ENCODE measurements around the gene PAGR1. TPM values are rescaled to one million over a fixed set of nuclear protein-coding genes. Genes with fewer than 3 reads are reported as not detected.
"Not testable (repeated sequence)": the region's sequence is repeated elsewhere in the genome, so short reads cannot be mapped to it uniquely, and the experiment has no call there.

The PAGR1 gene
- polyA plus RNA-seq, 4 donors = 36.9 to 46.0 (median 43.1) TPM

DNA sequence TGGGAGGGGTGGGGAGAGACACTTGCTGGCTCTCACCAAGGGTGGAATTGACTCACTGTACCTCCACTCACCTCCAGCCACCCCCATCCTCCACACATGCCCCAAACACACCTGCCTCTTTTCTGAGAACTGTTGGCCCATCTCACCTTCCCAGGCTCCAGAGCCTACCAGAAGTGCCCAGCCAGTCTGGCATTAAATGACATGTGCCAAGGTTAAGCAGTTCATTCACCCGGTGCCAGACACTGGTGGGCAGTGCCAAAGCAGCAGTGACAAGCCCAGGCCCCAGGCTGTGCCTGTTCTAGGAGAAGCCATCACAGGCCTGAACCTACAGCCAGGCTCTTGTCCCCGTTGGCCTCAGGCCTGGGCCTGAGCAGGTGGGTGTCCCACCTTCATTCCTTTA lies 15.5 kb downstream of the PAGR1 start:
- FAIRE-seq (no peak), DNase-seq (no peak)
- Histone ChIP-seq H3K27me3 (ENCODE audit: control insufficient read depth in 3 of 3, insufficient read depth in 3 of 3, low read length in 3 of 3) (no peaks in the 10 kb centered on the region), H3K27ac (ENCODE audit: low read depth in 1 of 3, low read length in 2 of 3) (no peak overlapping the region), H3K4me1 (ENCODE audit: control insufficient read depth in 3 of 3, insufficient read depth in 2 of 3, low read depth in 1 of 3, low read length in 2 of 3) (peaks cover 5 to 35% (median 6%) of the 10 kb centered on the region in 3 donors), H3K4me3 (ENCODE audit: low read depth in 1 of 3, low read length in 3 of 3) (no peak overlapping the region), H3K9me3 (ENCODE audit: control insufficient read depth in 2 of 2, insufficient read depth in 1 of 2, low read depth in 1 of 2, low read length in 1 of 2) (no peaks in the 10 kb centered on the region), H3K36me3 (ENCODE audit: control insufficient read depth in 3 of 3, insufficient read depth in 2 of 3, low read depth in 1 of 3, low read length in 3 of 3) (peaks cover 14 to 66% (median 17%) of the 10 kb centered on the region in 3 donors)
- WGBS, 3 donors = 57 to 76% (median 70%) methylated on average over 2 of the region's 2 CpGs

- 94 to 99% (median 95%) methylated on average over 4 of the region's 4 CpGs for WGBS, 3 donors
- H3K4me3 ChIP-seq (ENCODE audit: low read depth in 1 of 3, low read length in 3 of 3); H3K27ac ChIP-seq (ENCODE audit: low read depth in 1 of 3, low read length in 2 of 3); FAIRE-seq; DNase-seq; H3K9me3 ChIP-seq (ENCODE audit: control insufficient read depth in 2 of 2, insufficient read depth in 1 of 2, low read depth in 1 of 2, low read length in 1 of 2); H3K27me3 ChIP-seq (ENCODE audit: control insufficient read depth in 3 of 3, insufficient read depth in 3 of 3, low read length in 3 of 3): not testable (repeated sequence)
- Histone ChIP-seq H3K4me1 (ENCODE audit: control insufficient read depth in 3 of 3, insufficient read depth in 2 of 3, low read depth in 1 of 3, low read length in 2 of 3) (peaks cover 0 to 24% (median 0%) of the 10 kb centered on the region in 3 donors), H3K36me3 (ENCODE audit: control insufficient read depth in 3 of 3, insufficient read depth in 2 of 3, low read depth in 1 of 3, low read length in 3 of 3) (peaks cover 17 to 77% (median 21%) of the 10 kb centered on the region in 3 donors)
Observed at GRCh38 chr16:29833219-29833618, 17.3 kb downstream of the PAGR1 start.

- Histone ChIP-seq H3K4me1 (ENCODE audit: control insufficient read depth in 3 of 3, insufficient read depth in 2 of 3, low read depth in 1 of 3, low read length in 2 of 3) (peaks cover 0 to 17% (median 0%) of the 10 kb centered on the region in 3 donors), H3K9me3 (ENCODE audit: control insufficient read depth in 2 of 2, insufficient read depth in 1 of 2, low read depth in 1 of 2, low read length in 1 of 2) (no peaks in the 10 kb centered on the region), H3K27ac (ENCODE audit: low read depth in 1 of 3, low read length in 2 of 3) (no peak overlapping the region), H3K27me3 (ENCODE audit: control insufficient read depth in 3 of 3, insufficient read depth in 3 of 3, low read length in 3 of 3) (no peaks in the 10 kb centered on the region), H3K36me3 (ENCODE audit: control insufficient read depth in 3 of 3, insufficient read depth in 2 of 3, low read depth in 1 of 3, low read length in 3 of 3) (peaks cover 20 to 85% (median 24%) of the 10 kb centered on the region in 3 donors), H3K4me3 (ENCODE audit: low read depth in 1 of 3, low read length in 3 of 3) (no peak overlapping the region)
- 90 to 98% (median 93%) methylated on average over 5 of the region's 5 CpGs for WGBS, 3 donors
- no peak for DNase-seq
- FAIRE-seq = no peak
Observed at GRCh38 chr16:29834079-29834478, 18.1 kb downstream of the PAGR1 start.

DNA sequence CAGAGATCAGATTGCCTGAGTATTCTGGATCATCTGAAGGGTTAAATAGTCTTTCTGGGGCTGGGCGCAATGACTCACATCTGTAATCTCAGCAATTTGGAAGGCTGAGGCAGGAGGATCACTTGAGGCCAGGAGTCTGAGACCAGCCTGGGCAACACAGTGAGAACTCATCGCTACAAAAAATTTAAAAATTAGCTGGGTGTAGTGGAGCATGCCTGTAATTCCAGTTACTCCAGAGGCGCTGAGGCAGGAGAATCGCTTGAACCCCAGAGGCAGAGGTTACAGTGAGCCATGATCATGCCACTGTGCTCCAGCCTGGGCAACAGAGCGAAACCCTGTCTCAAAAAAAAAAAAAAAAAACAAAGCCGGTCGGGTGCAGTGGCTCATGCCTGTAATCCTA lies 20.0 kb downstream of the PAGR1 start:
- 87 to 95% (median 92%) methylated on average over 7 of the region's 7 CpGs for WGBS, 3 donors
- DNase-seq (no peak), FAIRE-seq (no peak)
- Histone ChIP-seq H3K36me3 (ENCODE audit: control insufficient read depth in 3 of 3, insufficient read depth in 2 of 3, low read depth in 1 of 3, low read length in 3 of 3) (peaks cover 28 to 90% (median 32%) of the 10 kb centered on the region in 3 donors), H3K4me3 (ENCODE audit: low read depth in 1 of 3, low read length in 3 of 3) (no peak overlapping the region), H3K9me3 (ENCODE audit: control insufficient read depth in 2 of 2, insufficient read depth in 1 of 2, low read depth in 1 of 2, low read length in 1 of 2) (no peaks in the 10 kb centered on the region), H3K27me3 (ENCODE audit: control insufficient read depth in 3 of 3, insufficient read depth in 3 of 3, low read length in 3 of 3) (no peaks in the 10 kb centered on the region), H3K4me1 (ENCODE audit: control insufficient read depth in 3 of 3, insufficient read depth in 2 of 3, low read depth in 1 of 3, low read length in 2 of 3) (peaks cover 0 to 2% (median 0%) of the 10 kb centered on the region in 3 donors), H3K27ac (ENCODE audit: low read depth in 1 of 3, low read length in 2 of 3) (no peak overlapping the region)

GRCh38 chr16:29836623-29837022 lies 20.7 kb downstream of the PAGR1 start:
- H3K36me3 ChIP-seq (ENCODE audit: control insufficient read depth in 3 of 3, insufficient read depth in 2 of 3, low read depth in 1 of 3, low read length in 3 of 3) = peaks cover 28 to 90% (median 36%) of the 10 kb centered on the region in 3 donors
- H3K4me3 ChIP-seq (ENCODE audit: low read depth in 1 of 3, low read length in 3 of 3) = no peak overlapping the region
- H3K9me3 ChIP-seq (ENCODE audit: control insufficient read depth in 2 of 2, insufficient read depth in 1 of 2, low read depth in 1 of 2, low read length in 1 of 2) = no peaks in the 10 kb centered on the region
- no peak overlapping the region for H3K27ac ChIP-seq (ENCODE audit: low read depth in 1 of 3, low read length in 2 of 3)
- WGBS, 3 donors = 85 to 93% (median 90%) methylated on average over 15 of the region's 15 CpGs
- H3K4me1 ChIP-seq (ENCODE audit: control insufficient read depth in 3 of 3, insufficient read depth in 2 of 3, low read depth in 1 of 3, low read length in 2 of 3) = no peaks in the 10 kb centered on the region
- H3K27me3 ChIP-seq (ENCODE audit: control insufficient read depth in 3 of 3, insufficient read depth in 3 of 3, low read length in 3 of 3) = no peaks in the 10 kb centered on the region
- DNase-seq (no peak), FAIRE-seq (no peak)

DNA sequence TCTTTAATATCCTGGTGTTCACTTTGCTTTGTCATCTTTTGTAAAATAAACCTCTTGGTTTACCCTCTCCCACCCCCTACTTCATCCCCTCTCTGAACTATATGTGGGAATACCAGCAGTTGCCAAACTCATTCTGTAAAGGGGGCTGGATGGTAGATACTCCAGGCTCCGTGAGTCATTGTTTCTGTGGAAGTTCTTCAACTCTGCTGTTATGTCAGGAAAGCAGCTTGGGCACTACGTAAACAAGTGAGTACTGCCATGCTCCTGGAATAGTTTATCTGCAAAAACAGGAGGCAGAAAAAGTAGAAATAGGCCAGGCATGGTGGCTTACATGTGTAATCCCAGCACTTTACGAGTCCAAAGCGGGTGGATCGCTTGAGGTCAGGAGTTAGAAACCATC lies 21.9 kb downstream of the PAGR1 start:
- H3K27ac ChIP-seq (ENCODE audit: low read depth in 1 of 3, low read length in 2 of 3) = no peak overlapping the region
- peaks cover 30 to 93% (median 36%) of the 10 kb centered on the region in 3 donors for H3K36me3 ChIP-seq (ENCODE audit: control insufficient read depth in 3 of 3, insufficient read depth in 2 of 3, low read depth in 1 of 3, low read length in 3 of 3)
- no peak for FAIRE-seq
- H3K4me3 ChIP-seq (ENCODE audit: low read depth in 1 of 3, low read length in 3 of 3) = no peak overlapping the region
- H3K27me3 ChIP-seq (ENCODE audit: control insufficient read depth in 3 of 3, insufficient read depth in 3 of 3, low read length in 3 of 3) = no peaks in the 10 kb centered on the region
- 93 to 99% (median 94%) methylated on average over 5 of the region's 5 CpGs for WGBS, 3 donors
- H3K4me1 ChIP-seq (ENCODE audit: control insufficient read depth in 3 of 3, insufficient read depth in 2 of 3, low read depth in 1 of 3, low read length in 2 of 3) = no peaks in the 10 kb centered on the region
- DNase-seq = no peak
- no peaks in the 10 kb centered on the region for H3K9me3 ChIP-seq (ENCODE audit: control insufficient read depth in 2 of 2, insufficient read depth in 1 of 2, low read depth in 1 of 2, low read length in 1 of 2)

DNA sequence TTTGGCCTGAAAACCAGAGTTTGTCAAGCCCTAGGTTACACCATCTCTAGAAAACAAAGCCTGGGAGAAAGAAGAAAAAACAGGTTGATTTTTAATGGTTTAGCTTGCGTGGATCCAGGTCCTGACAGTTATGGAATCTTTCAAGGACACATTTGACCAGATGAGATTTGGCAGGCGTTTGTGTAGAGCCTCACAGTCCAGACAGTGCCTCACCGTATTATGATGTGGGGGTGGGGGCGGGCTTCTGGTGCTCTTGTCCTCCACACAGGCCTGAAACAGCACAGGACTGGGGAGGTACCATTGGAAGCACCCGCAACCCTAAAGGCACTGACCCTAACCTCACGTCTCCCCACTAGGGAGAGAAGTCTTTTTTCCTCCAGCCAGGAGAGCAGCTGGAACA lies 23.9 kb downstream of the PAGR1 start:
- Histone ChIP-seq H3K4me3 (ENCODE audit: low read depth in 1 of 3, low read length in 3 of 3) (no peak overlapping the region), H3K27ac (ENCODE audit: low read depth in 1 of 3, low read length in 2 of 3) (no peak overlapping the region), H3K36me3 (ENCODE audit: control insufficient read depth in 3 of 3, insufficient read depth in 2 of 3, low read depth in 1 of 3, low read length in 3 of 3) (peaks cover 34 to 90% (median 35%) of the 10 kb centered on the region in 3 donors), H3K27me3 (ENCODE audit: control insufficient read depth in 3 of 3, insufficient read depth in 3 of 3, low read length in 3 of 3) (no peaks in the 10 kb centered on the region), H3K9me3 (ENCODE audit: control insufficient read depth in 2 of 2, insufficient read depth in 1 of 2, low read depth in 1 of 2, low read length in 1 of 2) (no peaks in the 10 kb centered on the region), H3K4me1 (ENCODE audit: control insufficient read depth in 3 of 3, insufficient read depth in 2 of 3, low read depth in 1 of 3, low read length in 2 of 3) (no peaks in the 10 kb centered on the region)
- FAIRE-seq (no peak), DNase-seq (no peak)
- WGBS, 3 donors = 83 to 96% (median 92%) methylated on average over 6 of the region's 6 CpGs

- Histone ChIP-seq H3K4me3 (ENCODE audit: low read depth in 1 of 3, low read length in 3 of 3) (no peak overlapping the region), H3K27me3 (ENCODE audit: control insufficient read depth in 3 of 3, insufficient read depth in 3 of 3, low read length in 3 of 3) (no peaks in the 10 kb centered on the region), H3K36me3 (ENCODE audit: control insufficient read depth in 3 of 3, insufficient read depth in 2 of 3, low read depth in 1 of 3, low read length in 3 of 3) (peaks cover 33 to 90% (median 36%) of the 10 kb centered on the region in 3 donors), H3K4me1 (ENCODE audit: control insufficient read depth in 3 of 3, insufficient read depth in 2 of 3, low read depth in 1 of 3, low read length in 2 of 3) (no peaks in the 10 kb centered on the region), H3K9me3 (ENCODE audit: control insufficient read depth in 2 of 2, insufficient read depth in 1 of 2, low read depth in 1 of 2, low read length in 1 of 2) (no peaks in the 10 kb centered on the region), H3K27ac (ENCODE audit: low read depth in 1 of 3, low read length in 2 of 3) (no peak overlapping the region)
- 83 to 89% (median 84%) methylated on average over 10 of the region's 10 CpGs for WGBS, 3 donors
- DNase-seq (no peak), FAIRE-seq (no peak)
Observed at GRCh38 chr16:29840240-29840639, 24.3 kb downstream of the PAGR1 start.

DNA sequence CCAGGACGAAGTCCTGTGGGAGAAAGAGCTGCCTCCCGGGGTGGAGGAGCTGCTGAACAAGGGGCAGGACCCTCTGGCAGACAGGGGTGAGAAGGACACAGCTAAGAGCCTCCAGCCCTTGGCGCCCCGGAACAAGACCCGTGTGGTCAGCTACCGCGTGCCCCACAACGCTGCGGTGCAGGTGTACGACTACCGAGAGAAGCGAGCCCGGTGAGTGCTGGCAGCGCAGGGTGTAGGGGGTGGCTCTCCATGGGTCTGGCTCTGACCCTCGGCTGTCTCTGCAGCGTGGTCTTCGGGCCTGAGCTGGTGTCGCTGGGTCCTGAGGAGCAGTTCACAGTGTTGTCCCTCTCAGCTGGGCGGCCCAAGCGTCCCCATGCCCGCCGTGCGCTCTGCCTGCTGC lies 25.7 kb downstream of the PAGR1 start:
- WGBS, 3 donors = 93 to 95% (median 94%) methylated on average over 22 to 23 of the region's 23 CpGs
- DNase-seq = no peak
- H3K27me3 ChIP-seq (ENCODE audit: control insufficient read depth in 3 of 3, insufficient read depth in 3 of 3, low read length in 3 of 3) = no peaks in the 10 kb centered on the region
- no peaks in the 10 kb centered on the region for H3K4me1 ChIP-seq (ENCODE audit: control insufficient read depth in 3 of 3, insufficient read depth in 2 of 3, low read depth in 1 of 3, low read length in 2 of 3)
- H3K27ac ChIP-seq (ENCODE audit: low read depth in 1 of 3, low read length in 2 of 3) = no peak overlapping the region
- no peaks in the 10 kb centered on the region for H3K9me3 ChIP-seq (ENCODE audit: control insufficient read depth in 2 of 2, insufficient read depth in 1 of 2, low read depth in 1 of 2, low read length in 1 of 2)
- peaks cover 31 to 90% (median 44%) of the 10 kb centered on the region in 3 donors for H3K36me3 ChIP-seq (ENCODE audit: control insufficient read depth in 3 of 3, insufficient read depth in 2 of 3, low read depth in 1 of 3, low read length in 3 of 3)
- H3K4me3 ChIP-seq (ENCODE audit: low read depth in 1 of 3, low read length in 3 of 3) = no peak overlapping the region
- no peak for FAIRE-seq
